HG02938 (cell line): ENCODE data around the gene SIAH1.
"Not testable (repeated sequence)": the region's sequence is repeated elsewhere in the genome, so short reads cannot be mapped to it uniquely, and the experiment has no call there.

Source experiments
- ATAC-seq: cut with Tn5 transposase; IDR thresholded peaks from one replicate; pipeline ENCODE4 v1.9.1; 2021; ENCODE audit warnings: mild to moderate bottlenecking, moderate library complexity; ENCODE audit not compliant: unreplicated experiment

SIAH1 gene

DNA sequence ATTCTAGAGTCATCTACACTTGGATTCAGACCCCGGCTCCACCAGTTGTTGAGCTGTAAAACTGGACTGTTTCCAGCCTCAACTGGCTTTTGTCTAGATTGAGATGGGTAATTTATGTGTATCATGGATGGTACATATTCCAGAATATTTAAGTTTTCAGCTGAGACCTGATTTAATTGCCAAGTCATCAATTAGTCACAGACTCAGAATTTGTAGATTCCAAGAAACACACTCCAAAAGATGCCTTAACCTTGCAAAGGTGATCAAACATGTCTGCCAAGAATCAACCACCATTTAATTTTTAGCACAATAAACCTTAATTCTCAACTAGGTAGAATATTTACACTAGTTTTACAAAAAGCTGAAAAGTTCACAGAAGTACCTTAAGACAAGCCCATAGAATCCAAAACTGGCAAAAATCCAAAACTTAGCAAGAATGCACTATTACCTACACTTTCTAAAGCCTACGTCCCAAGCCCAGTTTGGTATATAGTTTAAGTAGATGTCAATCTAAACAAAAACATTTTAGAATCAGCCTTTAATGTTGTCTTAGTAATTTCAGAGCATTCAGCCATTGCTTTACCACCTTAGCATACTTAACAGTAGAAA lies 17.7 kb downstream of the SIAH1 start:
- no peak for ATAC-seq

DNA sequence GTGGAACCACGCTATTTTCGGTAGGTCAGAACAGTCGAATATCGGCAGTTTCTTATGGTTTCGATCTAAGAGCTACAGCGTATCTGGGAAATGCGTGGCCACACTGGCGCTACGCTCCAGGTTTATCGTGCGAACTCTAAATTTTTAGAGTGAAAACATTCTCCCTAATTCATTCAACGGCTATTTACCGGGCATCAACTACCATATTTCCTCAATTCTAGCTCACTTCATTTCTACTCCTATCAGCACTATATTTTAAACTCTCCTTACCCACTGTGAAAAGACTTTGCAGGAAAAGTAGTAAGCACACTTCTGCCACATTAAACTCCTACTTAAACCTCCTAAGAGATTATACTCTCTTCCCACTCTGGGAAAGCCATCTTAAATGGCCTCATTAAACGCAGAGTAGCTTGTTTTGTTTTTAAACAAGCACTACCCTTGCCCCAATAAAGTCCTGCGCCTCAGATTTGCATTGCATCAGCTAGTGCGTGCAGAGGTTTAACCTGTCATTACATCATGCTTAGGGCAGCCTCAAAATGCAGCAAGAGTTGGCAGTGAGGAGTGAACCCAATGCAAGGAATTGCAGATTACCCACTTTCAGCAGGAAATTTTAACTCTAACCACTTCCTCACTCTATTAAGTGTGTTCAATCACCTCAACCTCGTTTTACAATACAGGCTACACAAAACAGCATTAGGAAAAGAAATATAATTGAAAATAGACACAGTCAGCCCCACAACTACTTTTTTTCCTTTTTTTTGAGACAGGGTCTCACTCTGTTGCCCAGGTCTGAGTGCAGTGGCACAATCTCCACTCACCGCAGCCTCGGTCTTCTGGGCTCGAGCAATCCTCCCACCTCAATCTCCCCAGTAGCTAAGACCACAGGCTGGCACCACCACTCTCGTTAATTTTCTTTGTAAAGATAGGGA lies 18.8 kb downstream of the SIAH1 start:
- ATAC-seq: peak; percentile 71

DNA sequence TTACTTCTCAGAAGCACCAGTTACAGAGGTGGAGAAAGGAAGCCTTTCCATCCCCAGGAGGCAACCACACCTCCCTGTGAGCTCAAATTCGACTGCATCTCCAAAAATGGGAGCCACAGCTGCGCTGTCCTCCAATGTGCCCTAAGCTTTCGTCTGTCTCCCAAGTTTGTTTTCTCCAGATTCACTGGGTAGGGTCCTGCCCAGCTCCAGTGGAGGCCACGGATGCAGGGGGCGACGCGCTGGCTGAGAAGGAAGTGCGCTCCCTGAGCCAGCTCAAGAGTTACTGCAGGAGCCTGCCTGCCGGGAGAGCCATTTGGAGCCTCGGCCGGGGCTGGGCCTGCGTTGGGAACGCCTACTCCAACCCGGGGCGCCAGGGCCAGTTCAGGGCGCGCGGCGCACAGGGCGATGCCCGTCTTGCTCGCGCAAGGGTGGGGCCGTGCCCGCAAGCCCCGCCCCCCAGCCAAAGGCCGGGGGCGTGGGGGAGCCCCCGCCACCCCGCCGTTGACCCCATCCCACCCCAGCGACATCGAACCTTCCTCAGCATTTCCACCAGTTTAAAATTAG lies 19.5 kb downstream of the SIAH1 start:
- peak; percentile 68 for ATAC-seq

DNA sequence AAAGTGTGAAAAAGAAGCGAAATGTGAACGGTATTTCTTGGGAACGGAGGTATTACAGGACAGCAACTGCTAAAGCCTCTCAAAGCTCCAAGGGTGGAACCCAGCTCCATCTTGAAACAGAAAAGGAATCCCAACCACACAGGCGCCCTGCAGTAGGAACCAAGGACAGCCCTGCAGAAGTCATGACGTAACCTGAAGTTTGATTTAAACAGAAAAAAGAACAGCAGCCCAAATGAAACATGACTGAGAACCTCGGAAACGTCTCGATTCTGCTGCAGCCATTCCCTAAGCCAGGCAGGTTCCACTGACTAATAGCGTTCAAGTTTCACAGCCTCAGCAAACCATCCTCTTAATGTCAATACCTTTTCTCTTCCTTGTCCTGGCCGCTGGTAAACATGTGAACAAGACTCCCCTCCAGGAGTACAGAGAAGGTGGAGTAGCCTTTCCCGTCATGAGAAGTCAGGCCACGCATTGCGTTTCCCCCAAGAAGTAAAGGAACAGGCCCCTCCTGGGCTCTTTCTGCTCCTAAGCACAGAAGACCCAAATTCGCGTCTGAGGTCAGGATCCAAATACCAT lies 20.1 kb downstream of the SIAH1 start:
- ATAC-seq: no peak

DNA sequence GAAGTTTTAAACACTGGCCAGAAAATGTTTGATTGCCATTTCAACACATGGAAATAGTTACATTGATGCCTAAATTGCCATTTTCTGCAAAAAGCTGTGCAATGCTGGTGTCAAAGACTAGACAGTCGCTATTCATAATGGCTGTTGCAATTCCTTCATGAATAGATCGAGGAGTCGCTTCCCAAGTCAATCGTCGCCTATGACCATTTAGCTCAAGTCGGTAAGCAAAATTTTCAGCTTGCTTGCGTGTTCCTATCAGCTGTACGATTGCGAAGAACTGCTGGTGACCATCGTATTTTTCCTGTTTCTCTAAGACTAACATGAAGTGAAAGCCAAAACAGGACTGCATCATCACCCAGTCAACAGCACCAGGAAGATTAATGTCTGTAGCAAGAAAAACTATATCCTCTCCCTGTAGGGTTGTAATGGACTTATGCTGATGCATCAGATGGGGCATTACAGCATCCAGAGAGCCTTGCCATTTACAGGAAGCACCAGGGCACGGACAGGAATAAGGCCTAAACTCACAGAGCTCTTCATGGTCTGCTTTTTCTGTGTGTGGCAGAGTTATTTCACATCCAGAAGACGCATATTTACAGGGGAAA lies 23.6 kb downstream of the SIAH1 start:
- no peak for ATAC-seq

DNA sequence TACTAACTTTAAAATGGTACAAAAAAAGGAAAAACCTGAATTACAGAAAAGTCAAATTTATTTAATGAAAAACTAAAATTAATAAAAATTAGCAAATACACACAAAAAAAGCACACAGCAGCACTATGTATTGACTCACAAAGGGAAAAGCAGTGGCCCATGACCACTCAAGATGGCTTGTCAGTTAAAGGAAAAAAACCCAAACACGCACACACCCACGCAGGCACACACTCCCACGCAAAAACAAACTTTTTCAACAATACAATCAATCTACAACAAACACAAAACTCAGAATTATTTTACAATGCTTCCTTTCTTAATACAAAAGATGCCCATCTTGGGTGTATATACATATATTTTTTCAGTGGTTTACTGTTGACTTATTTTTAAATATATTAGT lies 24.2 kb downstream of the SIAH1 start:
- ATAC-seq: no peak

DNA sequence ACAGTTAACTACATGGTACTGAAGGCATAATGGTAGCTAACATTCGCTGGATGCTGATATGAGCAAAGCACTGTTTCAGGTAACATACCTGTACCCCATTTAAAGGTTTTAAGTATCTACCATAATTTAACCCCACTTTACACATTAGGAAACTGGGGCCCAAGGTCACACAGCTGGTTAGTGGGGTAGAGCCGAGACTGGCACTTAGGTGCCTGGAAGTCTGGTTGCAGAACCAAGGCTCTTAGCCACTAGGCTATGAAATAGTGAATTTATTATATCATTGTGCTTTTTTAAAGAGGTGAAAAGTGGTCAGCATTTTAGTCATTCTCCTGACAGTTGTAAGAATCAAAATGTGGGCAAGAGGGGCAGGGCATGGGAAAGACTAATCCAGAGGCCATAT lies 25.2 kb downstream of the SIAH1 start:
- ATAC-seq: no peak

DNA sequence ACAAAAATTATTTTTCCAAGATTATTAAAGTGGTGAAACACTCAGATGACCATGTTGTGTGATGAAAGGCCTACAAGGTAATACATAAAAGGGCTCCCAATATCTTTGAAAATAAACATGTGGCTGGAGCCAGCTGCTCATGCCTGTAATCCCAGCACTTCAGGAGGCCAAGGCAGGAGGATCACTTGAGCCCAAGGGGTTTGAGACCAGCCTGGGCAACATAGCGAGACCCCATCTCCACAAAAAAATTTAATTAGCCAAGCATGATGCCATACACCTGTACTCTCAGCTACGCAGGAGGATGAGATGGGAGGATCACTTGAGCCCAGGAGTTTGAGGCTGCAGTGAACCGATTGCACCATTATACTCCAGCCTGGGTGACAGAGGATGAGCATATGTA lies 26.8 kb downstream of the SIAH1 start:
- no peak for ATAC-seq

DNA sequence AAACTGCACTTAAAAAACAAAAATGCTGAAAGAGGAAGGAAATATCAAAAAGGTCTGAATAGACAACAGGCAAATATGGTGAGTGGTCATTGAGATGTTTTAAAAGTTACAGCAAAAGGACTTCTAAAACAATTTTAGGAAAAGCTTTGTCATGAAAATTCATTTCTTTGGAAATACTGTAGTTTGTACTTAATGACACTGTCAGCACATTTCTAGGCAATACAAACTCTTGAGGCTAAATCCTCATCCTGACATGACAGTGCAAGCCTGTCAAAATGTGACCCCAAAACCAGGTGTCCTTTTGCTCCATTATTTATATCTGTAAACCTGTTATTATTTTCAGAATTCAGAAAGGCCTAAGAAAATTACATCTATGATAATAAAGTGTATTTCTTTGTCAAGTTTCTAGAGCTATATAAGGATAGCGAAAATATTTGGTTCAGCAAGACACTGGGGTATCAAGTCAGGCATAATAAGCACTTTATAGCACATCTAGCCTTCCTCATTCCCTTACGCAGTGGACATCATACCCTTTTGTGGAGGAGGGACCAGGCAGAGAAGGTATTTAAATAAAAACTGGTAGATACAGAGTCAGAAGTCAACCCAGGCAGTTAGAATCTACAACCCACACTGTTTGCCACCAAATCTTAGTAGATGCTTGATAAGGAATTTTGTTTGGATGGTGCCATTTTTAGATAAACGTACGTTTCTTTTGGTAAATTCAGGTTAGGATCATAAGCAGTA lies 28.4 kb downstream of the SIAH1 start:
- no peak for ATAC-seq

DNA sequence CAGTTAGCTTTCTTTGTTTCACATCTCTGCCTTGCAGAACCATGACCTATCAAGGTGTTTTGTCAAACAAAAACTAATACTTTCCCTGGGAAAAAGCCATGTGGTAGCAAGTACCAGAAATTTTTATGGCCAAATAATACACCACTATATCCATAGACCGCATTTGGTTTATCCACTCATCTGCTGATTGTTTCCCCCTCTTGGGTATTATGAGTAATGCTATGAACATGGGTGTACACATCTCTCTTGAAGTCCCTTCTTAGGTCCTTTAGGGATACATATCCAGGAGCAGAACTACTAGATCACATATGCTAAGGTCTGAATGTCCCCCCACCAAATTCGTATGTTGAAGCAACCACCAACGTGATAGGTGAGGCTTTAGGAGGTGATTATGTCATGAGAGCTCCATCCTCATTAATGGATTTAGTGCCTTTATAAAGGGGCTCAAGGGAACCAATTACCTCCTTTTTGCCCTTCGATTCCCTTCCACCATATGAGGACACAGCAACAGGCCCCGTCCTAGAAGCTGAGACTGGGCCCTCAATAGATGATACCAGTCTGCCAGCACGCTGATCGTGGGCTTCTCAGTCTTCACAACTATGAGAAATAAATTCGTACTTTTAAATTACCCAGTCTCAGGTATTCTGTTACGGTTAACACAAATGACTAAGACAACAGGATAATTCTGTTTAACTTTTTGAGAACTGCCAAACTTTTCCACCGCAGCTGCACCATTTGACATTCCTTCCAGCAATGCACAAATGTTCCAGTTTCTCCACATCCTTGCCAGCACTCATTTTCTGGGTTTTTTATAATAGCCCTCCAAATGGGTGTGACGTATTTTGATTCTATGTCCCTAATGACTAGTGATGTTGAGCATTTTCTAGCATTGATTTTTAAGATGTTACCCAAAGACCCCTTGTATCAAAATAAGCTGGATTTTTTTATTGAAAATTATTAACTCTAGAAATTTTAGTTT lies 30.0 kb downstream of the SIAH1 start:
- ATAC-seq: no peak

DNA sequence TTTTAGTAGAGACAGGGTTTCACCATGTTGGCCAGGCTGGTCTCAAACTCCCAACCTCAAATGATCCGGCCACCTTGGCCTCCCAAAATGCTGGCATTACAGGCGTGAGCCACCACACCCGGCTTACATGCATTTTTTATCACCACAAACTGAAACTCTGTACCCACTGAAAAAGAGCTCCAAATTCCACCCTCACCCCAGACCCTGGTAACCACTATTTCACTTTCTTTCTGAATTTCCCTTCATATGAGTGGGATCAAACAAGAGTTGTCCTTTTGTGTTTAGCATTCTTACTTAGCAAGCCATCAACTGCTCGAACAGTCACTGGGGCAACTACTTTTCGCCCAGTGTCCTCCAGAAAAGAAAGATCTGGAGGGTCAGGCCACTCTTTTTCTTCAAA lies 30.8 kb downstream of the SIAH1 start:
- ATAC-seq: not testable (repeated sequence)

DNA sequence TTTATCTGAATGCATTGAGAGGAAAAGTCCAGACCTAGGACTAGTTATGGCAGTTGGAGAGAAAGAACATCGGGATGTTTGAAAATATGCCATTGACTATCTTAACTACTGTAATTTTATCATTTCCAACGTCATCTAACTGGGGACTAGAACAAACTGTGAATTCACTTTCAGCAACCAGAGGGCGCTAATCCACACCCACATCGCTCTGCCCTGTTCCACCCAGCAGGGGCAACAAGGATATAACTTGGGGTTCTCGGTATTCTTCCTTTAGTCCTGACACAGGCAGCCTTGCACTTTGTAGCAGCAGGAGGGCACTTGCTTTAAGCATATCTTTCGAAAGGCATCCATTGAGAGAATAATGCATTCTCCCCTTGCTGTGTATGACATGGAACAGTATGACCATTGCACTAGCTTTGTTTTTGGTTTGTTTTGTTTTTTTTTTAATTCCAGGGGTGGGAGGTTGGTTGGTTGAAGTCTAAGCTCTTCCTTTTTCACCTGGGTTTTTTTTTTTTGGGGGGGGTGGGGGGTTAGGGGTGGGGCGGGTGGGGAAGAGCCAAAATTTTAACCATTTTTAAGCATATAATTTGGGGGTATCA lies 31.5 kb downstream of the SIAH1 start:
- peak; percentile 75 for ATAC-seq

DNA sequence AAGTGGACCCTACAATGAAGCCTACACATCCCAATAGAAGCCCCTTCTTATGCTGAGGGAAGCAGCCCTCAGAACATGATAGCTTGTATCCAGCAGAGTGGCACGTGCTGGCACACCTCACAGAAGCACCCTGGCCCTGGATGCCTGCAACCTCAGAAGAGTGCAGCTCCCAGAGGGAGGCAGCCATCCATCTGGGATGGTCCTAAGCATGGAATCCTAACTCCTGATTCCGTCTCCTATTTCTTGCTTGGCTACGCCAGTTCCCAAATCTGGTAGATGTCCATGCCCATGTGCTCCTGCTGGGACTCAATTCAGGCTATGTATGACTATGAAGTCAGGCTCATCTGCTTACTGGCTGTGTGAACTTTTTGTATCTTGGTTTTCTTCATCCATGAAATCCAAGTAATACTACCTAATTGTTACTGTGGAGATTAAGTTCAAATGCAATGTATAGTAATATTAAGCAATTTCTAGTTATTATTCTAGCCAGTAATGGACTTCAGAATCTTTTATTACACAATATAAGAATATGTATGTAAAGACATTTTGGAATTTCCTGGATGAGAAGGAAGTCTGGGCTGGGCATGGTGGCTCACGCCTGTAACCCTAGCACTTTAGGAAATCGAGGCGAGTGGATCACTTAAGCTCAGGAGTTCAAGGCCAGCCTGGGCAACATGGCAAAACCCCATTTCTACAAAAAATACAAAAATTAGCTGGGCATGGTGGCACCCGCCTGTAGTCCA lies 32.4 kb downstream of the SIAH1 start:
- no peak for ATAC-seq

DNA sequence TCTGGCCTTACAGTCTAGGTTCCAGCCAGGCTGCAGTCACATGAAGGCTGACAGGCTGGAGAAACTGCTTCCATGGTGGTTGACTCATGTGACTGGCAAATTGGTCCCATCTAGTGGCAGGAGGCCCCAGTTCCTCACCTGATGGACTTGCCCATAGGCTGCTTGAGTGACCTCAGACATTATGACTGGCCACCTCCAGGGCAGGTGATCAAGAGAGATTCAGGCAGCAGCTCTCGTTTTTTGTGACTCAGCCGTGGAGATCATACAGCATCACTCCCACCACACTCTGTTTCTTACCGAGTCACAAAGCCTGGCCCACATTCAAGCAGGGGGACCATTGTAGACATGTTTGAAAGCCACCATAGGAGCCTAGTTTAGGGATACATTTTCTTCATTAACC lies 34.5 kb downstream of the SIAH1 start:
- ATAC-seq: no peak

DNA sequence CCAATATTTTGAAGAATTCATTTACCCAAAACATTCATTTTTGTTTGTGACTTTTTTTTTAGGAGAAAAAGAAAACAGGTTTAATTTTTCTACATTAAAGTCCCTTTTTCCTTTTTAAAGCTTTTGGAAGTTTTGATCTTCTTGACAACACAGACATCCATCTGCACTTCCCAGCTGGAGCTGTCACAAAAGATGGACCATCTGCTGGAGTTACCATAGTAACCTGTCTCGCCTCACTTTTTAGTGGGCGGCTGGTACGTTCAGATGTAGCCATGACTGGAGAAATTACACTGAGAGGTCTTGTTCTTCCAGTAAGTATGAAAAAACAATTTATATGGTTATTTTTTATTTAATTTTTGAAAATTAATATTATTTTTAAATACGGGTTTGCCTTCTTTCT lies 37.2 kb downstream of the SIAH1 start:
- ATAC-seq: no peak

DNA sequence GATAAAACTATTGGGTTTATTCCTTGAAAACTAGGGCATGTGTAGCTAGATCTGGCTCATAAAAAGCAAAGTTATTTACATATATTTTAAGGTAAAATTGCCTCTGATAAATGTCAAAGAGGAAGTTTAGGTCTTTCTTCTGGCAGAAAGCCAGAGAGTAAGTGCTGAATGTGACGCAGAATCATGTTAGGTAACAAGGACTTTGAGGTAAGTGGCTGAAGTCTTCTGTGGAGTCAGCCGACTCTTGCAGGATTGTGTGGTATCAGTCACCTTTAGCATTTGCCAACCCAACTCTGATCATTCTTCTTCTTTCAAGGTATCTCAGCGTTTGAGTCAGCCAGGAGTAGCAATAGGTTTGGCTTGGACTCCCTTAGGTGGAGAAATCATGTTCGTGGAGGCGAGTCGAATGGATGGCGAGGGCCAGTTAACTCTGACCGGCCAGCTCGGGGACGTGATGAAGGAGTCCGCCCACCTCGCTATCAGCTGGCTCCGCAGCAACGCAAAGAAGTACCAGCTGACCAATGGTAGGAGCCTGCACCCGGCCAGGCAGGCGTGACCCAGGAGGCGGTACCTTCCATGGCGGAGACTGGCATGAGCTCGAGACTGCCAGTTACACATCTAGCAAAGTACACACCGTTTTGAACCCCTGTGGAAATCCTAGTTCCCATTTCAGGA lies 37.9 kb downstream of the SIAH1 start:
- no peak for ATAC-seq

DNA sequence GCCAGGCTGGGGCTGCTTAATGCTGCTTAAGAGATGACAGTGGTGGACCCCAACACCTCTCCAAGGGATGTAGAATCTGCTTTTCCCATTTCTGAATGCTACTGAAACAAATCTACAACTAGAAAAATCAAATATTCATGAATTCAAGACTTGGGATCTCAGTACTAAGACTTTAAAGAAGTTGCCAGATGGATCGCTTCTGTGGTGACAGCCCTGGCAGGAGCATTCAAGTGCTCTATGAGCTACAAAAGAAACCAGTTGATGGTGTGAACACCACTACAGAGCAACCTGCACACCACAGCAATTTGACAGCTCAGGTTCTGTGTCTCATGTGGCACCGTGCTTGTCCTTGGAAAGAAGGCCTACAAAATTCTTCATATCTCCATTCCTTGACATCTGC lies 42.6 kb downstream of the SIAH1 start:
- ATAC-seq: no peak

DNA sequence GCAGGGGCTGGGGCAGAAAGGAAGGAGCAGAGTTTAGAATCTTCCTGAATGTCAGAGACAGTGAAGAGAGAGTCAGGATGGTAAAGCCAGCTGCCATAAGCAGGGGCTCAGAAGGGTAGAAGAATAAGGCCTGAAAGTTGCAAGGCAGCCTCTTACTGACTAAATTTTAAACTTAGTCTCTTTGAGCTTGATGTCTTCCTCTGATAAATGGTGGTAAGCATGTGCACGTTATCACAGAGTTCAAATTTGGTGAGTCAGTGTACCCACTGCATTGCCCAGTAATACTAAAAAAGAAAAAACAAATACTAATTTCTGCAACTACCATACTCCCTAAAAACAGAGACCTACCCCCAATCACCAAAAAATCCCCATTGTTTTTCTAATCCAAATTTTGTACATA lies 45.2 kb downstream of the SIAH1 start:
- ATAC-seq: no peak
